Cardiac atrium fibroblast (primary cell): ENCODE results near the gene CD177. TPM values are rescaled to one million over a fixed set of nuclear protein-coding genes. Genes with fewer than 3 reads are reported as not detected.

Experiments used
- total RNA-seq: library from RNA; depleted of rRNA; stranded (reverse); fragments of >200 nt; gene quantifications from 2 replicates; pipeline ENCODE4 v1.2.3, GENCODE V29; 2015

The CD177 gene
- not detected in 2 replicates for total RNA-seq

DNA sequence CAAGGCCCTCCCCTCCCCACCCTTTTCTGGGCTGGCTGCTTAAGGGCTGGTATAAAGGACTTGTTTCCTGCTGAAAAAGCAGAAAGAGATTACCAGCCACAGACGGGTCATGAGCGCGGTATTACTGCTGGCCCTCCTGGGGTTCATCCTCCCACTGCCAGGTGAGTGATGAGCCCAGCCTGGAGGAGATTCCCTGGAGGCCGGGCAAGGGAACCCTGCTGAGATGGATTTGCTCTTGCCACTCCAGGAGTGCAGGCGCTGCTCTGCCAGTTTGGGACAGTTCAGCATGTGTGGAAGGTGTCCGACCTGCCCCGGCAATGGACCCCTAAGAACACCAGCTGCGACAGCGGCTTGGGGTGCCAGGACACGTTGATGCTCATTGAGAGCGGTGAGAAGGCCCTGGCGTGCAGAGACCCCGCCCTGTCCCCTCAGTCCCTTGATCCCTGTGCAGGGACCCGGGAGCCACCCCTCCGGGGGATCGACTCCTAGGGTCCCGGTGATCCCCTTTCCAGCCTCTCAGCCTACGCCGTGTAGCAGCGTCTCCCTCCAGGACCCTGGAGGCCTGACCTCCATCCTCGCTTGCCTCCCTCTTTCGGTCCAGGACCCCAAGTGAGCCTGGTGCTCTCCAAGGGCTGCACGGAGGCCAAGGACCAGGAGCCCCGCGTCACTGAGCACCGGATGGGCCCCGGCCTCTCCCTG lies at the start of gene CD177:
TSS of gene CD177 (plus strand) at position 81 of the 699 bp plus-strand sequence. CDS start at position 110, 29 bp downstream.

Other genes starting within 250 kb of the CD177 start
- gene PSG5, start 167.2 kb upstream of the CD177 start, total RNA-seq: 0.18 TPM in 1 of 2 replicates, not detected in the other
- 0.18 and 0.49 TPM in 2 replicates for gene PSG4, start 148.0 kb upstream of the CD177 start, total RNA-seq
- gene PSG9, start 84.2 kb upstream of the CD177 start, total RNA-seq: not detected in 2 replicates
- gene TEX101, start 61.2 kb downstream of the CD177 start, total RNA-seq: not detected in 2 replicates
- gene LYPD3, start 111.9 kb downstream of the CD177 start, total RNA-seq: under 0.01 TPM in 1 of 2 replicates, not detected in the other
- gene PHLDB3, start 151.1 kb downstream of the CD177 start, total RNA-seq: 11.9 and 14.1 TPM in 2 replicates
- 65.0 and 94.2 TPM in 2 replicates for gene ETHE1, start 173.5 kb downstream of the CD177 start, total RNA-seq
- gene ZNF575, start 179.5 kb downstream of the CD177 start, total RNA-seq: not detected in 2 replicates
- 14.7 and 21.8 TPM in 2 replicates for gene XRCC1, start 221.8 kb downstream of the CD177 start, total RNA-seq
- 0.65 and 1.8 TPM in 2 replicates for gene PINLYP, start 222.1 kb downstream of the CD177 start, total RNA-seq
- gene IRGQ, start 242.4 kb downstream of the CD177 start, total RNA-seq: 12.5 and 16.7 TPM in 2 replicates
- gene ZNF576, start 242.9 kb downstream of the CD177 start, total RNA-seq: 11.7 and 14.7 TPM in 2 replicates